ENCODE measurements around the gene CFAP299. TPM values are rescaled to one million over a fixed set of nuclear protein-coding genes. Genes with fewer than 3 reads are reported as not detected.

Gene CFAP299
- total RNA-seq, 1 experiment from 2014 or later = not detected

GRCh38 chr4:80540349-80540748 lies 204.8 kb downstream of the CFAP299 start:
- Histone ChIP-seq H3K4me3 (ENCODE audit: low read depth, low read length, poor library complexity, severe bottlenecking) (no peak overlapping the region), H3K4me1 (ENCODE audit: insufficient read depth, low read length, poor library complexity, severe bottlenecking) (no peaks in the 10 kb centered on the region), H3K9me3 (ENCODE audit: low read depth, low read length, poor library complexity, severe bottlenecking) (no peaks in the 10 kb centered on the region), H3K27ac (ENCODE audit: low read depth, low read length, poor library complexity, severe bottlenecking) (no peak overlapping the region), H3K36me3 (ENCODE audit: insufficient read depth, low read length, poor library complexity, severe bottlenecking) (no peaks in the 10 kb centered on the region), H3K27me3 (replicated peaks; ENCODE audit: insufficient read depth, low read depth, low read length, poor library complexity) (no peaks in the 10 kb centered on the region)
- CTCF ChIA-PET = interaction anchor here (0.7 kb wide), 1 partner anchor 500 kb away, joined by 3 read pairs; no protein-coding TSS in a partner anchor
- TF ChIP-seq EZH2 (IDR thresholded peaks at IDR 0.05; ENCODE audit: borderline replicate concordance, low read depth, low read length, poor library complexity, severe bottlenecking) (no peak), CTCF (conservative IDR thresholded peaks at IDR 0.05; ENCODE audit: low read depth, low read length) (no peak)
- no peak for DNase-seq (ENCODE audit: low spot score)
- BruUV-seq (replicated peaks) = no TSS peak
- intact Hi-C loops (cut with micrococcal nuclease; ENCODE audit: unreplicated experiment) = no loop called here
- POLR2A ChIA-PET (ENCODE audit: low non-redundant PET) = no interaction called here

GRCh38 chr4:80540785-80541469 lies 205.4 kb downstream of the CFAP299 start:
- H3K27me3 ChIP-seq (replicated peaks; ENCODE audit: insufficient read depth, low read depth, low read length, poor library complexity) = no peaks in the 10 kb centered on the region
- POLR2A ChIA-PET (ENCODE audit: low non-redundant PET) = no interaction called here
- TF ChIP-seq CTCF (conservative IDR thresholded peaks at IDR 0.05; ENCODE audit: low read depth, low read length) = no peak
- TF ChIP-seq EZH2 (IDR thresholded peaks at IDR 0.05; ENCODE audit: borderline replicate concordance, low read depth, low read length, poor library complexity, severe bottlenecking) = no peak
- no peaks in the 10 kb centered on the region for H3K36me3 ChIP-seq (ENCODE audit: insufficient read depth, low read length, poor library complexity, severe bottlenecking)
- no peaks in the 10 kb centered on the region for H3K9me3 ChIP-seq (ENCODE audit: low read depth, low read length, poor library complexity, severe bottlenecking)
- no TSS peak for BruUV-seq (replicated peaks)
- CTCF ChIA-PET = no interaction called here
- no peak overlapping the region for H3K4me3 ChIP-seq (ENCODE audit: low read depth, low read length, poor library complexity, severe bottlenecking)
- H3K27ac ChIP-seq (ENCODE audit: low read depth, low read length, poor library complexity, severe bottlenecking) = no peak overlapping the region
- no peak for DNase-seq (ENCODE audit: low spot score)
- no peaks in the 10 kb centered on the region for H3K4me1 ChIP-seq (ENCODE audit: insufficient read depth, low read length, poor library complexity, severe bottlenecking)
- intact Hi-C loops (cut with micrococcal nuclease; ENCODE audit: unreplicated experiment) = no loop called here

- no peaks in the 10 kb centered on the region for H3K36me3 ChIP-seq (ENCODE audit: insufficient read depth, low read length, poor library complexity, severe bottlenecking)
- ChIA-PET CTCF (no interaction called here), POLR2A (ENCODE audit: low non-redundant PET) (no interaction called here)
- no peak for DNase-seq (ENCODE audit: low spot score)
- no TSS peak for BruUV-seq (replicated peaks)
- intact Hi-C loops (cut with micrococcal nuclease; ENCODE audit: unreplicated experiment) = no loop called here
- no peaks in the 10 kb centered on the region for H3K4me1 ChIP-seq (ENCODE audit: insufficient read depth, low read length, poor library complexity, severe bottlenecking)
- H3K9me3 ChIP-seq (ENCODE audit: low read depth, low read length, poor library complexity, severe bottlenecking) = no peaks in the 10 kb centered on the region
- no peak overlapping the region for H3K4me3 ChIP-seq (ENCODE audit: low read depth, low read length, poor library complexity, severe bottlenecking)
- TF ChIP-seq CTCF (conservative IDR thresholded peaks at IDR 0.05; ENCODE audit: low read depth, low read length) = no peak
- no peak for TF ChIP-seq EZH2 (IDR thresholded peaks at IDR 0.05; ENCODE audit: borderline replicate concordance, low read depth, low read length, poor library complexity, severe bottlenecking)
- no peak overlapping the region for H3K27ac ChIP-seq (ENCODE audit: low read depth, low read length, poor library complexity, severe bottlenecking)
- H3K27me3 ChIP-seq (replicated peaks; ENCODE audit: insufficient read depth, low read depth, low read length, poor library complexity) = no peaks in the 10 kb centered on the region
These were observed 207.2 kb downstream of the CFAP299 start for GRCh38 chr4:80542747-80543146.
